ENCODE results near the gene PACRG. TPM values are rescaled to one million over a fixed set of nuclear protein-coding genes. Genes with fewer than 3 reads are reported as not detected.

Gene PACRG
- total and polyA plus RNA-seq, 9 donors = 2.5 to 33.1 (median 3.8) TPM

DNA sequence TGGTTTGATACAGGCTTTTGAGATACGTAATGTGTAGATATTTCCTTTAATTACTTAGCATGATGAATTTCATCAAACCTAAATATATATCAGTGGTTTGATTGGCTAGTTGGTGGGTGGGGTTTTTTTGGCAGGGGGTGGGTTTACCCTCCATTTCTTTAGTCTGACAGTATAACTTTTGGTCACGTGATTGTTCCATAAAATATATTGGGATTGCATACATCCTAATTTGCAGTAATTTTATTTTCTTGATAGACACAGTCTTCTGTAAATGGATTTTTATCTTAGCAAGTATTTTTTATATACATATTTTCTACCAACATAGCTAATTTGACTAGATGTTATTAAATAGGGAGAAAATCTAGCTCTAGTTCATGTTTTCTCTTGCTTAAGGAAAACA is 509.3 kb downstream of the PACRG start:
- TF ChIP-seq EP300 (IDR thresholded peaks at IDR 0.05) (no peak), POLR2A (IDR thresholded peaks at IDR 0.05) (no peak)
- TF ChIP-seq, protein P1, sequence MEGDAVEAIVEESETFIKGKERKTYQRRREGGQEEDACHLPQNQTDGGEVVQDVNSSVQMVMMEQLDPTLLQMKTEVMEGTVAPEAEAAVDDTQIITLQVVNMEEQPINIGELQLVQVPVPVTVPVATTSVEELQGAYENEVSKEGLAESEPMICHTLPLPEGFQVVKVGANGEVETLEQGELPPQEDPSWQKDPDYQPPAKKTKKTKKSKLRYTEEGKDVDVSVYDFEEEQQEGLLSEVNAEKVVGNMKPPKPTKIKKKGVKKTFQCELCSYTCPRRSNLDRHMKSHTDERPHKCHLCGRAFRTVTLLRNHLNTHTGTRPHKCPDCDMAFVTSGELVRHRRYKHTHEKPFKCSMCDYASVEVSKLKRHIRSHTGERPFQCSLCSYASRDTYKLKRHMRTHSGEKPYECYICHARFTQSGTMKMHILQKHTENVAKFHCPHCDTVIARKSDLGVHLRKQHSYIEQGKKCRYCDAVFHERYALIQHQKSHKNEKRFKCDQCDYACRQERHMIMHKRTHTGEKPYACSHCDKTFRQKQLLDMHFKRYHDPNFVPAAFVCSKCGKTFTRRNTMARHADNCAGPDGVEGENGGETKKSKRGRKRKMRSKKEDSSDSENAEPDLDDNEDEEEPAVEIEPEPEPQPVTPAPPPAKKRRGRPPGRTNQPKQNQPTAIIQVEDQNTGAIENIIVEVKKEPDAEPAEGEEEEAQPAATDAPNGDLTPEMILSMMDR (IDR thresholded peaks at IDR 0.05) = no peak
- Histone ChIP-seq H3K27me3 (no peaks in the 10 kb centered on the region), H3K4me1 (ENCODE audit: insufficient read depth) (no peaks in the 10 kb centered on the region), H3K4me3 (no peak overlapping the region), H3K27ac (no peak overlapping the region), H3K9me3 (no peaks in the 10 kb centered on the region), H3K36me3 (no peaks in the 10 kb centered on the region)
- intact Hi-C loops (cut with DNase I) = no loop called here
- WGBS, 3 donors = 93 to 94% (median 94%) methylated on average over 2 of the region's 2 CpGs
- no peak for DNase-seq

DNA sequence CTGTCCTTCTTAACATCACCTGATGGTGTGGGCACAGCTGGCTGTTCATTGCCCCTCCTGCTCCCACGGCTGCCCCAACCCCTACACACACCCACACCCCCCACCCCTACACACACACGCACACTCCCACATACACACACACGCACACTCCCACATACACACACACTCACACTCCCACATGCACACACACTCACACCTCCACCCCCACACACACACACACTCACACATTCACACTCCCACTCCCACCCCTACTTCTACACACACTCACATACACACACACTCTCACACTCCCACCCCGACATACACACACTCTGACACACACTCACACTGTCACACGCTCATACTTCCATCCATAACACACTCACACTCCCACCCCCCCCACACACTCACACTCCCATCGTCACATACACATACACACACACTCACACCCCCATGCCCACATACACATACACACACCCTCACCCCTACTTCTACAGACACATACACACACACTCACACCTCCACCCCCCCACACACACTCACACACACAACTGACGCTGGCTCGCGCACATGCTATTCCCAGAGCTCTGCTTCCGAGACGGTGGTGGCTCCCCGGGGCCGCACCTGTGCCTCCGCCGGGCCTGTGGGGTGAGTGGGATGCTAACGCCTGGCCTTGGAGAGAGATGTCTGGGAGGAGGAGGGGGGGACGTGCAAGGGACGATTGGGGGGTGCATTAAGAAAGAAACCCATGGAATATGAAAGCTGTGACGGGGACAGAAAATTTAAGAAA is 512.0 kb downstream of the PACRG start:
- no peaks in the 10 kb centered on the region for H3K9me3 ChIP-seq
- H3K27ac ChIP-seq = no peak overlapping the region
- H3K27me3 ChIP-seq = no peaks in the 10 kb centered on the region
- TF ChIP-seq POLR2A (IDR thresholded peaks at IDR 0.05) = no peak
- no peak for TF ChIP-seq EP300 (IDR thresholded peaks at IDR 0.05)
- TF ChIP-seq, protein P1 (IDR thresholded peaks at IDR 0.05) = no peak
- H3K4me3 ChIP-seq = no peak overlapping the region
- intact Hi-C loops (cut with DNase I) = no loop called here
- no peaks in the 10 kb centered on the region for H3K36me3 ChIP-seq
- 88 to 94% (median 91%) methylated on average over 19 of the region's 19 CpGs for WGBS, 3 donors
- DNase-seq = no peak
- H3K4me1 ChIP-seq (ENCODE audit: insufficient read depth) = no peaks in the 10 kb centered on the region

DNA sequence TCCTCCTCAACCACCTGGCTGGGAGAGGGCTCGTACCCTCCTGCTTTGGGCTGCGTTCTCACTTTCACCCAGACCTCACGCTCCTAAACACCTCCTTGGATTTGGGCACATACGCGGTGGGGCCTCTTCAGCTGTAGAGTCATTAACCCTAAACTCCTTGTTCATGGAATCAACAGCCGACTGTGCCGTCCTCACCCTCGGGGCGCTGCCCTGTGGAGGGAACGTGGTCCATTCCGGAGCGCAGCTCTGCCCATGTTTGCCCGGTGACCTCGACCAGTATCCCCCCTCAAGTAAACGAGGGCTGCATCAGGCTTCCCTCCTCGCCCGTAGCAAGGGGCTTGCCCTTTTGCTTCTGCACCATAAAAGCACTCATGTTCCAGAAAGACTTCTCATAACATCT is 512.8 kb downstream of the PACRG start:
- DNase-seq = no peak
- TF ChIP-seq EP300 (IDR thresholded peaks at IDR 0.05) = no peak
- TF ChIP-seq, protein P1 (IDR thresholded peaks at IDR 0.05) = no peak
- TF ChIP-seq POLR2A (IDR thresholded peaks at IDR 0.05) = no peak
- intact Hi-C loops (cut with DNase I) = no loop called here
- H3K4me3 ChIP-seq = no peak overlapping the region
- 91 to 93% (median 91%) methylated on average over 17 of the region's 17 CpGs for WGBS, 3 donors
- H3K9me3 ChIP-seq = no peaks in the 10 kb centered on the region
- no peak overlapping the region for H3K27ac ChIP-seq
- no peaks in the 10 kb centered on the region for H3K4me1 ChIP-seq (ENCODE audit: insufficient read depth)
- H3K27me3 ChIP-seq = no peaks in the 10 kb centered on the region
- H3K36me3 ChIP-seq = no peaks in the 10 kb centered on the region

DNA sequence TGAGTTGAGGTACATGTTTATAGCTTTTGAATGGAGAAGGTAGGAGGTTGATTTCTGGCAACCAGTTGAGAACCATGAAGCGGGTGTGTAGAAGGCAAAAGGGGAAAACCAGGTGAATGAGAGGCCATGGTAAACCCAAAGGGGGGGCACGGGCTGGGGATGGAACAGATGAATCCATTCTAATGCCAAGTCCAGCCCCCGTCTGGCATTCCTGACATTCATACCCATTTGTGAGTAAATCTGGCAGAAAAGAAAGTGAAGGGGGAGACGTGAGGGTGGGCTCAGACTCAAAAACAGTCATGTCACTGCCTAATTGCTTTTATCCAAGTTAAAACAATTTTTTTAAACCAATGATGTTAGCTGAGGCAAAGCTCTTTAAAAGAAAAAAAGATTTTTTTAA is 513.9 kb downstream of the PACRG start:
- Histone ChIP-seq H3K27ac (no peak overlapping the region), H3K4me1 (ENCODE audit: insufficient read depth) (no peaks in the 10 kb centered on the region), H3K27me3 (no peaks in the 10 kb centered on the region), H3K36me3 (no peaks in the 10 kb centered on the region), H3K4me3 (no peak overlapping the region), H3K9me3 (no peaks in the 10 kb centered on the region)
- 61 to 80% (median 67%) methylated on average over 4 of the region's 4 CpGs for WGBS, 3 donors
- TF ChIP-seq, protein P1 (IDR thresholded peaks at IDR 0.05) = no peak
- TF ChIP-seq POLR2A (IDR thresholded peaks at IDR 0.05) = no peak
- no peak for TF ChIP-seq EP300 (IDR thresholded peaks at IDR 0.05)
- intact Hi-C loops (cut with DNase I) = no loop called here
- no peak for DNase-seq

Data from ovary (tissue), 9 donors.